Erythroblast (primary cell): ENCODE results near the gene ELF2.

ENCODE experiments used
- GATA1 ChIP-seq: IDR thresholded peaks from 2 replicates; pipeline ENCODE4 v1.6.1; 2011; ENCODE audit warnings: low read depth, mild to moderate bottlenecking, control low read depth, low read length, moderate library complexity
- POLR2A ChIP-seq: IDR thresholded peaks from 2 replicates; pipeline ENCODE4 v1.6.1; 2011; ENCODE audit warnings: mild to moderate bottlenecking, low read length

DNA sequence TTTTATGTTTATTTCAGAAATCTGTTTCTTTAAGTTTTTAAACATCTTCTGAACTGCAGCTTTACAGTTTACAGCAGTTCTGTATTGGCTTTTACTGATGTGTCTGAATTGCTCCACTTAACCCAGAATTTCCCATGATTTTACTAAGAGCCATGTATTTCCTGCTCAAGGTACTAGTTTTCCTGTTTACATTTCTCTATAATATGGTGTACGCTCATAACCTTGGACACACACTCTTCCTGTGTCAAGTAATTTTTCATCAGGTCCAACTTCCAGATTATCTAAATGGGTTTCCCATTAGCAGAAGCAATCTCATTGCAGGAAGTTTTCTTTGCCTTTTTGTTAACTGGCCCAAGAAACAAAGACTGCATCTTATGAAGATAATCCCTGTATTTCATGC is 12.3 kb downstream of the ELF2 start:
- TF ChIP-seq POLR2A: no peak
- no peak for TF ChIP-seq GATA1
